Astrocyte of the cerebellum (primary cell): ENCODE data around the gene MAPT.

Experiments
- DNase-seq: peaks from one replicate; pipeline ENCODE4 v3.0.0-alpha.2; 2011; ENCODE audit warnings: low read depth
- H3K4me3 ChIP-seq: 2 replicates; pipeline ENCODE4 v1.5.1; 2011; ENCODE audit warnings: mild to moderate bottlenecking, low read depth, low read length, moderate library complexity
- in situ Hi-C: cut with HindIII; loops from 2 replicates; pipeline ENCODE4 v1.10.0; 2017; ENCODE audit warnings: low sequenced_read_pairs
- TF ChIP-seq, protein P1 (sequence below): IDR thresholded peaks from 2 replicates; pipeline ENCODE4 v1.5.1; 2012; ENCODE audit warnings: low read length, low read depth, moderate library complexity, mild to moderate bottlenecking; ENCODE audit errors: missing control alignments

Gene MAPT

DNA sequence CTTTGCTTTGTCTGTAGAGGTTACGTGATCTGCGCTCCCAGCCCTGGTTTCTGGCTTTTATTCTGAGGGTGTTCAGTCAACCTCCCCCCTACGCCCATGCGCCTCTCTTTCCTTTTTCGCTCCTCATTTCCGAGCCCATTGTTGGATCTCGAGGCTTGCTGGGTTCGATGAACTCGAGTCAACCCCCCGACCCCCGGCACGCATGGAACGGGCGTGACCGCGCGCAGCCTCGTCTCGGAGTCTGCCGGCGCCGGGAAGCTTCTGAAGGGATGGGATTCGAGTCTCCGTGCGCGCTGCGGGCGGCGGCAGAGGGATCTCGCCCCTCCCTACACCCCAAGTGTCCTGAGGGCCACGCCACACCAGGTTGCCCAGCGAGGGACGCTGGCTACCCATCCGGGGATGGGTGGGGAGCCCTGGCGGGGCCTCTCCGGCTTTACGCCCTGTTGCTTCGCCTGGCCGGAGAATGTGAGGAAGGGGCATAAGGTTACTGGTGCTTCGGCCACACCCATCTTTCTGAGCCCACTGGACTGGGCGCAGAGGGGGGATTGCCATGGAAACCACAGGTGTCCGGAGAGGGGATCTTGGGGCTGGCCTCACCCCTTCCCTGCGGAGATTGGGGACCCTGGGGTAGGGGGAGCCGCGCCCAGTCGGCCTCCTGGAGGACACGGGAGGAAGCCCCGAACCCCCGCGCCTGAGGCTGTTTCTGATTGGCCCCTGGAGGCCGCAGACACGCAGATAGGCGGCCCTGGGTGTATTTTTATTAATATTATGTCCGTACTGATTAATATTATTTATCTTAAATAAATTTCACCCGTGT is 1.8 kb downstream of the MAPT start:
- no peak for DNase-seq
- TF ChIP-seq, protein P1, sequence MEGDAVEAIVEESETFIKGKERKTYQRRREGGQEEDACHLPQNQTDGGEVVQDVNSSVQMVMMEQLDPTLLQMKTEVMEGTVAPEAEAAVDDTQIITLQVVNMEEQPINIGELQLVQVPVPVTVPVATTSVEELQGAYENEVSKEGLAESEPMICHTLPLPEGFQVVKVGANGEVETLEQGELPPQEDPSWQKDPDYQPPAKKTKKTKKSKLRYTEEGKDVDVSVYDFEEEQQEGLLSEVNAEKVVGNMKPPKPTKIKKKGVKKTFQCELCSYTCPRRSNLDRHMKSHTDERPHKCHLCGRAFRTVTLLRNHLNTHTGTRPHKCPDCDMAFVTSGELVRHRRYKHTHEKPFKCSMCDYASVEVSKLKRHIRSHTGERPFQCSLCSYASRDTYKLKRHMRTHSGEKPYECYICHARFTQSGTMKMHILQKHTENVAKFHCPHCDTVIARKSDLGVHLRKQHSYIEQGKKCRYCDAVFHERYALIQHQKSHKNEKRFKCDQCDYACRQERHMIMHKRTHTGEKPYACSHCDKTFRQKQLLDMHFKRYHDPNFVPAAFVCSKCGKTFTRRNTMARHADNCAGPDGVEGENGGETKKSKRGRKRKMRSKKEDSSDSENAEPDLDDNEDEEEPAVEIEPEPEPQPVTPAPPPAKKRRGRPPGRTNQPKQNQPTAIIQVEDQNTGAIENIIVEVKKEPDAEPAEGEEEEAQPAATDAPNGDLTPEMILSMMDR, result no peak
- in situ Hi-C loops, result no loop called here
- H3K4me3 ChIP-seq, result no peak overlapping the region

DNA sequence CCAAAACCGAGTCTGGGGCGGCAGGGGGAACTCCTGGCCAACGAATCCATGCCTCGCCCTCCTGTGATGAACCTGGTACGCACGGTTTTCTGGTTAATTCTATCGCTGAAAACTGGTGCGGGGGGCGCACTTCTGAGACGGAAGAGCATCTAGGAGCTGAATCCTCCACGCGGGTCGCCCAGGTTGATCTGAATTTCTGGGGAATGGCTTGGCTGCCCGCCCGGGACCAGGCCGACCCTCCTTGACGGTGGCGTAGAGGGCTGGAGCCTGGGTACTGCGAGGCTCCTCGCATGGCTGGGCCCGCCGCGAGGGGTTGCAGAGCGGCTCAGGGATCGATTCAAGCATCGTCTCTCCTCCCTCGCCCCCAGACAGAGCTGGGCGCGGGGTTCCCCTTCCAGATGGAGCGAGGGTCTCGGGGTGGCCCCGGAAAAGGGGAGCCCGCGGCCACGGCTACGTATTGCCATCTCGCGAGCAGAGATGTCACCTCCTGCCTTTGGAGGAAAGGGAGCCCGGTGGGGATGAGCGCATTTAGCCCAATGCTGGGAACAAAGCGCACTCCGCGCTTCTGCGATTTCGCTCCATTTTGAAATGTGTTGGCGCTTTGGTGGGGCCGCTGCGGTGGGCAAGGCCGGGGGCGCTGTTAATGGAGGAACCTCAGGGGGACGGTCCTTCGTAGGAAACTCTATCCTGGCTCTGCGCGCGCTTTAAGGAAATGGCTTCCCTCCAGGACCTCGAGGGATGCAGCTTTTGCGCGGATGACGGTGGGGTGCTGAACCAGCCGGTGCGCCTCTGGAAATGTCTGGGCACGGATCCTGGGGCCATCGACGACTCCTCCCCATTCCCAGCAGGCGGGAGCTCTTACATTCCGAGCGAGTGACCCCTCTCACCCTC is 2.7 kb downstream of the MAPT start:
- in situ Hi-C loops, result no loop called here
- TF ChIP-seq, protein P1, result no peak
- H3K4me3 ChIP-seq, result no peak overlapping the region
- no peak for DNase-seq

DNA sequence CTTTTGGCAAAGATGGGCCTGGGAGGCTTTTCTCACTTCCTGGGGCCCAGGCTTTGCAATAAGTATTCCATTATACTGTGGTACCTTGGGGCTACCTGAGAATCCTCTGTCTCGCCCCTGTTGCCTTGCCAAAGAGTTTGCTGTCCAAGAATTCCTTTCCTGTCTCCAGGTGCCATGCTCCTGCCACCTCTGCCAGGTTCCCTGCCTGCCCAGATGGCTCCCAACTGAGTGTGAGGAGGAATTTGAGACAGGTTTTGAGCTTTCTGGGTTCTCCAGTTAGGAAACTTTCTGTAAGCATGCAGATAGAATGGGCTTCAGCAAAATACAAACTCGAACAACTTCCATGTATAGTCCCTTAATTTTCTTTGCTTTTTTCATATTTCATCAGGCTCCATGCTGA is 5.8 kb downstream of the MAPT start:
- DNase-seq, result no peak
- H3K4me3 ChIP-seq, result no peak overlapping the region
- in situ Hi-C loops, result no loop called here
- TF ChIP-seq, protein P1, result no peak

DNA sequence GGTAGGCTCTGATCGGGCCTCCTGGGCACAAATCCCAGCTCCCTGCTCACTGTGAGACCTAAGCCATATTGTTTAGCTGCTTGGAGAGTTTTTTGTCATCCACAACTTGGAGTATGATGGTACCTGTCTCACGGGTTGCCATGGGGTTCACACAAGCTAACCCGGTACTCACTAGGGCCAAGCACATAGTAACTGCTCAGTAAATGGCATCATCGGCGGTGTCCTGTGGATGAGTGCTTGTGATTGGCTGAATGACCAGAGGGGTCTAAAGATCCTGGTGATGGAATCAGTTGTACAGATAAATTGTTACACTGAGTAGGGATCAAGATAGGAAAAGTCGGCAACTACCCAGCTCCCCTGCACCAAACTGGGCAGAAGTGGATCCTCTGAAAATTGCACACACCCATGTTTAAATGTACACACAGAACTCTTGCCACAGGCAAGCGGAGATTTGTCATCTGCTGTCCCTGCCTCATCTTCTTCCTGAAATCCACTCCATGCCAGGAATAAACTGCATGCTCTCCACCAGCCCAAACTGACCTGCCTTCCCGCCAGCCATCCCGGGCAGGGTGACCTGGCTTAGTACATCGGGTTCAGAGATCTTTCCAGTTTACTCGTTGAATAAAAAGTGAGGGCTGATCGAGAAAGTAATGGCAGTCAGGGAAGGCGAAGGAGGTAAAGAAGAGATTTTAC is 6.5 kb downstream of the MAPT start:
- in situ Hi-C loops, result no loop called here
- no peak overlapping the region for H3K4me3 ChIP-seq
- TF ChIP-seq, protein P1, result no peak
- DNase-seq, result no peak

DNA sequence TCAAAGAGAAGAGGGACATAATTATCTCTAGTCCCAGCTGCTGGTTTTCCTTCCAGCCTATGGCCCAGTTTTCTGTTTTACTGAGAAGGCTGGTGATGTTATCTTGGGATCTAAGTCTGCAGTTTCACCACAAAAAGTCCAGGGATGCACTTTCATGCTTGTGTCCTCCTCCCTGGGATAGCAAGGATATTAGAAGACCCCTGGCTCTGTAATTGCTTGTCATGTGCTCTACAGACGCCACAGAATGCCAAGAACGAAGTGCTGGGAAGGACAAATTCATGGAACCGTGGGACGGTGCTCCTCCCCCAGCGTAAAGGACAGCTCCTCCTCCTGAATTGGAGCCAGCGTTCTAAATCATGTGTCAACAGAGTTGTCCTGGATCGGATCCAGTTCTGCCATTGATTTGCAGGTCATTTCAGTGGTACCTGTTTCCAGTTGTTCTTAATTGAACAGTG is 8.6 kb downstream of the MAPT start:
- TF ChIP-seq, protein P1, result no peak
- no peak for DNase-seq
- in situ Hi-C loops, result no loop called here
- no peak overlapping the region for H3K4me3 ChIP-seq

DNA sequence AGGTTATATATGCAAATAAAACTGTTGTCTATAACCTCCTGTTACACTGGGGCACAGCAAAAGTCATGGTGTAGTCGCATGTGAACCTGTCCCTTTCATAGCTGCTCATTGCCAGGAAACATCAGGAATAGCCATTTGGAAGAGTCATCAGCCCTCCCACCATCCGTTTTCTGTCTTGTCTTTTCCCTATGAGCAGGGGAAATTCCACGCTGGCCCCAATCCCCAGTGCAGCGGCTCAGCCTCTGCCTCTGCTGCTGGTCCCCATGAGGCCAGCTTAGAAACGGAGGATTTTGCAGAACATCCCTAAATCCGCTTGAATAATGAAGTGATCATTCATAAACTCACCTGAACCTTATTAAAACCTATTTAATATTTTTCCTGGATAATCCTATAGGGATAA is 10.5 kb downstream of the MAPT start:
- in situ Hi-C loops, result no loop called here
- no peak for DNase-seq
- TF ChIP-seq, protein P1, result no peak

More for the DNA sequence above, 10.5 kb downstream of the MAPT start:
- H3K4me3 ChIP-seq, result no peak overlapping the region
